Panc1 (cell line): ENCODE results near the gene CKLF.

Experiments
- POLR2AphosphoS5 ChIP-seq: IDR thresholded peaks from 2 replicates; pipeline ENCODE4 v1.6.1; 2012; ENCODE audit warnings: mild to moderate bottlenecking, low read depth, low read length, moderate library complexity
- REST ChIP-seq, 2 experiments: IDR thresholded peaks; 2 replicates each; pipeline ENCODE4 v1.6.1; 2011 to 2012; ENCODE audit warnings: low read depth in 2 of 2, control low read depth in 1 of 2, low read length in 1 of 2, mild to moderate bottlenecking in 1 of 2, moderate library complexity in 1 of 2; ENCODE audit not compliant: insufficient read depth in 1 of 2
- SIN3A ChIP-seq: IDR thresholded peaks from 2 replicates; pipeline ENCODE4 v1.6.1; 2012; ENCODE audit warnings: low read depth, mild to moderate bottlenecking, low read length, moderate library complexity, borderline replicate concordance; ENCODE audit not compliant: insufficient read depth
- TCF7L2 ChIP-seq: IDR thresholded peaks from 2 replicates; pipeline ENCODE4 v1.6.1; 2011; ENCODE audit warnings: mild to moderate bottlenecking, low read depth, low read length, inconsistent platforms
- TF ChIP-seq, protein P1 (sequence below): fragments of 450-650 bp; IDR thresholded peaks from 2 replicates; pipeline ENCODE4 v1.5.1; 2017; ENCODE audit warnings: mild to moderate bottlenecking

DNA sequence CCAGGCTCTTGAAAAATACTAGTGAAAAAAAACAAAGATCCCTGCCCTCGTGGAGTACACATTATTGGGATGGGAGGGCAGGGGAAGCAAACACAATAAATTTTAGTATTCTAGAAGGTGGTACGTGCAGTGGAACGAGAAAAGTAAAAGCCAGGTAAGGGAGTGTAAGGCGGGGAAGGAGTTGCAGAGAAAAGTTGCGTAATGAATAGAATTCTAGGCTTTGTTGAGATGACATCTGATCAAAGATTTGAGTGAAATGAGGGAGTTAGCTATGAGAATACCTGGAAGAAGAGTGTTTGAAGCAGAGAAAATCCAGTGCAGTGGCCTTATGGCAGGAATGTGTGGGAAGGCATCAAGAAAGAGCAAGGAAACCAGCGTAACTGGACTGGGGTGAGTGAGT is 2.1 kb downstream of the CKLF start:
- TF ChIP-seq, protein P1, sequence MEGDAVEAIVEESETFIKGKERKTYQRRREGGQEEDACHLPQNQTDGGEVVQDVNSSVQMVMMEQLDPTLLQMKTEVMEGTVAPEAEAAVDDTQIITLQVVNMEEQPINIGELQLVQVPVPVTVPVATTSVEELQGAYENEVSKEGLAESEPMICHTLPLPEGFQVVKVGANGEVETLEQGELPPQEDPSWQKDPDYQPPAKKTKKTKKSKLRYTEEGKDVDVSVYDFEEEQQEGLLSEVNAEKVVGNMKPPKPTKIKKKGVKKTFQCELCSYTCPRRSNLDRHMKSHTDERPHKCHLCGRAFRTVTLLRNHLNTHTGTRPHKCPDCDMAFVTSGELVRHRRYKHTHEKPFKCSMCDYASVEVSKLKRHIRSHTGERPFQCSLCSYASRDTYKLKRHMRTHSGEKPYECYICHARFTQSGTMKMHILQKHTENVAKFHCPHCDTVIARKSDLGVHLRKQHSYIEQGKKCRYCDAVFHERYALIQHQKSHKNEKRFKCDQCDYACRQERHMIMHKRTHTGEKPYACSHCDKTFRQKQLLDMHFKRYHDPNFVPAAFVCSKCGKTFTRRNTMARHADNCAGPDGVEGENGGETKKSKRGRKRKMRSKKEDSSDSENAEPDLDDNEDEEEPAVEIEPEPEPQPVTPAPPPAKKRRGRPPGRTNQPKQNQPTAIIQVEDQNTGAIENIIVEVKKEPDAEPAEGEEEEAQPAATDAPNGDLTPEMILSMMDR, result no peak
- TF ChIP-seq SIN3A, result no peak
- TF ChIP-seq TCF7L2, result no peak
- no peak for TF ChIP-seq POLR2AphosphoS5
- no peak for TF ChIP-seq REST (IDR thresholded peaks at IDR 0.05; ENCODE audit: insufficient read depth in 1 of 2, low read depth in 2 of 2, low read length in 1 of 2)
